GM19238 (cell line): Measurements from ENCODE around the gene KAZN.
A peak's percentile ranks its signal among the peaks of the same experiment; 100 is the strongest.

ENCODE experiments used
- DNase-seq: peaks from one replicate; pipeline ENCODE4 v3.0.0; 2011; ENCODE audit warnings: low spot score; ENCODE audit not compliant: insufficient read length

KAZN gene

DNA sequence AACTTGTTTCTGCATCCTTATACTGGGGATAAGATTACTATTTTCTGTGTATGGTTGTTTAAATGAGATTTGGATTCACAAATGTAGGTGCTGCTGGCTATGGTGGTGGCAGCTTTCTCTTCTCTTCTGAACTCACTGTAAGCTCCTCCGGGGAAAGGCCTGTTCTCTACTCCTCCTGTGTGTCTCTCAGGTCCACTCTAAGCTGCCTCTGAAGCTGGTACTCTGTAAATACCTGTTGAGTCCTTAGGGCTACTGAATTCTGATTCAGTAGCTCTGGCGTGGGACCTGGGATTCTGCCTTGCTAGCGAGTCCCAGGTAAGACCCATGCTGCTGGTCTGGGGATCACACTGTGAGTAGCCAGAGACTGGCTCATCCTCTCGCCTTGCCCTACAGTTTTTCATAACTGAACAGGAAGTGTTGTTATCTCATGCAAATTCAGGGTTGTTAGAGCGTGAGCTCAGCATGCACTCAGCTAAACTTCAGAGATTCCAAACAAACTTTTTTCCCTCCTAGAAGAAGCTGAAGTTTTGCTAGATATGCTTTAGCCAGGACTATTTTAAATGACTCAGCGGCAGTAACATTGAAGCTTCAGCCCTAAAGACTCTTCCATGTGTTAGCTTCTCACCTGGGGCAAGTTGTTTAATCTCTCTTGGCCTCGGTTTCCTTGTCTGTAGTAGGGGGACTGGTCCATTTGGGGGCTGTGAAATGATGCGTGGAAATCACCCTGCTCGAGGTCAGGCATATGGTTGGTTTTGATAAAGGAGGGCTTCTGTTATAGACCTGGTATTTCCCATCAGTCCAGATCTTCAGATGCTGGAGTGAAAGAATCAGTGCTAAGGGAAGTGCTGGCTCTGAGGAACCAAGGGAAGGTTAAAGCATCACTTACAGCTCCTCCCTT is 283.5 kb downstream of the KAZN start:
- DNase-seq = peak; percentile 16

DNA sequence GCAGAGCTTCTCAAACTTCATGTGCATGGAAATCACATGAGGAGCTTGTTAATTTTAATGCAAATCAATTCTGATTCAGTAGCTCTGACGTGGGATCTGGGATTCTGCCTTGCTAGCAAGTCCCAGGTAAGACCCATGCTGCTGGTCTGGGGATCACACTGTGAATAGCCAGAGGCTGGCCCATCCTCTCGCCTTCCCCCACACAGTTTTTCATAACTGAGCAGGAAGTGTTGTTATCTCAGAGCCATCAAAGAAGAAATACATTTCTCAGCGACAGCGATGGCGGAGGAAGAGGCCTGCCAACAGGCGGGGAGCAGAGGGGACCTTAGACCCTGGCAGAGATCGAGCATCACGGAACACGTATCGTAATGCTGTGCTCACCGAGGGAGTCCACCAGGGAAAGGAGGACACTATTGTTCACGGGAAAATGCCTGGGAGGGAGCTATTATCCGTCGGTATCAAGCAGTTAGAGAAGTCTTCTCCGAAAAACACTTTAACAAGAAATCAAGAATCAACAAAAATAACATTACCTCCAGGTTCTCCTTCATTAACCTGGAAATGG is 286.2 kb downstream of the KAZN start:
- DNase-seq = no peak

DNA sequence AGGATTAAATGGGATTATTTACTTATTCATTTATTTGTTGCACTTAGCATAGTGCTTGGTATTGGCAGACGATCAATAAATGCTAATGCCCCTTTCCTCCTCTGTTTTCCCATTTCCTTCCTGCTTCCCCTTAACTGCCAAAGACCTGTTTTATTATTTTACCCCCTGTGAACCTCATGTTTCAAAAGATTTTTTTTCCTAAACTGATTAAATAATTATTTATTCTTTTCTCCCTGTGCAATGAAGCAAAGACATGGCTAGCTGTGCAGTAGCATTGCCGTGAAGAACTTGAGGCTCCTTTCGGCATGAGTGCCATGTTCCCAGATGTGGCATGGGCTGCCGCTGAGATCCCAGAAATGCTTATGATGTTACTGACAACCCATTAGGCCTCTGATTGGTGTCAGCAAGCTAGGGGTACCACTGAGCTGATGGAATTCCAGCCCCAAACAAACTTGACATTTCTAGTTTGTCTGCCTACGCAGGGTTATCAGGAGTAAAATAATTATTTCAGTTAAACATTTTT is 288.6 kb downstream of the KAZN start:
- no peak for DNase-seq

DNA sequence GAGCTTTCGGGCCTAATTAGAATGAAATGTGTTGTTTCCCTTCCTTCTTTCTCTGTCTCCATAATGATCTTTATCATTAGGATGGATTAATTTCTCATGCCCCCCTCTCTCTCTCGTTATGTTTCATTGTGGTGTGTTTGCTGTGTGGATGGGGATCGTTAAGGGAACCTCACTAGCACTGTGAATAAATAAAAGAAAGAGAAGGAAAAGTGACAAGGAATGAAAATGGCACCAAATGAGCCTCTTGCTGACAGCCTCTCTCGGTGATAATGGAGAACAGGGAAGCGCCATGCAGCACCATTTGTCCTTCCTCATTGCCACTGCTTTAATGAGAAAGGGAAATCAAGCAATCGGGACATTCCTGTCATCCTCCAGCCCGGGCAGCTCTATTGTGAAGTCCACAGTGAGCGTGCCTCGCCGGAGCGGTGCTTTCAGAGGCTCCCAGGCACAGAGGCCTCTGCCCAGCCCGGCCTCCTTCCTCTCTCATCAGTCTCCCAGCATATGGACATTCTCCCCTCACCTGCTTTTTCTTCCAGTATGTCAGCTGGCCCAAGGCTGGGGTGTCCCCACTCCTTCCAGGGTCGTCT is 289.4 kb downstream of the KAZN start:
- DNase-seq = no peak

DNA sequence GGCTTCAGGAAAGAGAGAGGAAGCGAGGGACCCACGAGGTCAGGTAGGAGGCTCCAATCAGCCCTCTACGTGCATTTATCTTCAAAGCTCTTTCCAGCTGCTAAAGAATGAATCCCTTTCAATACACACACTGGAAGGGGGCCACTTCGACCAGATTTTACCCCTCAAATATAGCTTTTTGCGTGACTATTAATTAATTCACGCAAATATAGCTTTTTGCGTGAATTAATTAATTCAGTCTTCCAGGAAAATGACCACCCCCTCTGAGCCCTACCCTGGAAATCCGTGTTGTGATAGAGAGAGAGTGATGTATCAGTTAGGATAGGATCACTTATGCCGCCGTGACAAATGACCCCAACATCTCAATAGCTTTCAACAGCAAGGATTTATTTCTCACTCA is 289.9 kb downstream of the KAZN start:
- DNase-seq = no peak

DNA sequence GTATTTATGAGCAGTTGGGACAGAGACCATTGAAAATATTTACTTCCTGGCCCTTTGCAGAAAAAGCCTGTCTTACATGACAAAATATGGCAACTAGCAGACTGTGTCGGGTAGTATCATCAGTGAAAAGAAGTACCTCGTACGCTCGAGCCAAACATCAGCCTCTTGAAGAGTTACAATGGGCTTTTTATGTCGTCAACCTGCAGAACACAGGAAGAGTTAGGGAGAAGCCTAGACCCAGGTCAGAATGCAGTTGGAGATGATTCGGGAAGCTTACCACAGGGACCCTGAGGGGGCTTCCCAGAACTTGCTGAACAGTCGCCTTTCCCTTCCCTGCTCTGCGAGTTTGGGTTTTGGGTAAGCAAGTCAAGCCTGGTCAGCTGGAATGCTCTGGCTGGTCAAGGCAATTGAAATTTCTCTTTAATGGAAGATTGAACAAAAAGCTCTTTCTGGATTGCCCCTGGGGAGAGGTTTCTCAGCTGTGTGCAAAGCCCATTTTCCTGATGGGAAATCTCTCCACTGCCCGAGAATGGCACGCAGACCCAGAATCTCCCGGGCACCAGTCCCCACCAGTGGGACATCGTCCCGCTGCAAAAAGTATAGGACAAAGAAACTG is 291.4 kb downstream of the KAZN start:
- no peak for DNase-seq

DNA sequence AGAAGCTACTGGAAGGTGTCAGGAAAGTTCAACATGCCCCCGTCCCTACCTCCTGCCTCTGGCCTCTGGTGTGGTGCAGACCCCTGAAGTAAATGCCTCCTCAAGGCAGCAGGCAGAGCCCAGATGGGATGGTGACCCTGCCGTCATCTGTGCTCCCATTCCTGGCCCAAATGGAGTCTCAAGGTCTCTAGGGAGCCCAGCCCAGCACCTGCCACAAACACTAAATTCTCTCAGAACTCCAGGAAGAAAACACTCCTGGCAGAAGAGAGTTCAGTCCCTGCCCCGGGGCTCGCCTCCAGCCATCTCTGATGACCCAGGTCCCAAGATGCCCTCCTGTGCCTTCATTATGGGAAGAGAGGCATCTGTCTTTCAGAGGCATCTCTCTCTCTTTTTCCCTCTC is 293.5 kb downstream of the KAZN start:
- no peak for DNase-seq

DNA sequence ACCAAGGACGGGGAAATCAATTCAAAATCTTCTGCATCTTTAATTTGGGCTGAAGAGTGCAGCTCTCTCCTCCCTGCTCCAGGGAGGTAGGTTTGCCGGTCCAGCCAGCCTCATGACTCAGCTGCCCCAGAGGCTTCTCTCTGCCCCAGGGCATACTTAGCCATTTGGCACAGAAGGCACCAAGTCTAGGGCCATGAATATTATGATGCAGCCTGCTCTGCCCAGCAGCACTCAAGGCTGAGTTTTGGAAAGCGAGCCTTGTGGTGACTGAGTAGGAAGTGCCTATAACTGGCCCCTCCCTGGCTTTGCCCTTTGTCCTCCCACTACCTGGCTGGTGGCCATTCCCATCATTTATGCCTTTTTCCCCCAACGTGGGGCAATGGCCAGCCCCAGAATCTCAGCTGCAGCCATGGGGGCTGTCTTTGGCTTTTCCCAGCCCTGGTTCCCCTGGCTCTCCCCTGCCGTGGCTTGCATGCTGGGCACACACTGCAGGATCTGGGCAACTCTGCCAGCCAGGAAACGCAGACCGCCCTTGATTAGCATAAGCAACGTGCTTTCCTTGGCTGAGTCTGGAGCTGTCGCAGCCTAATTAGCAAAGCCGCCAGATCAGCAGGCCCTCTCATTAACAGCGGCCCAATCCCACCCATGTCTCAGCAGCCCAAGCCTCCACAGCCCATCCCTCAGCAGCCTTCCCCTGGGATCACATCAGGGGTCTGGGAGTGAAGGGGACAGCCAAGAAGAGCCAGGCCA is 296.5 kb downstream of the KAZN start:
- DNase-seq = no peak

DNA sequence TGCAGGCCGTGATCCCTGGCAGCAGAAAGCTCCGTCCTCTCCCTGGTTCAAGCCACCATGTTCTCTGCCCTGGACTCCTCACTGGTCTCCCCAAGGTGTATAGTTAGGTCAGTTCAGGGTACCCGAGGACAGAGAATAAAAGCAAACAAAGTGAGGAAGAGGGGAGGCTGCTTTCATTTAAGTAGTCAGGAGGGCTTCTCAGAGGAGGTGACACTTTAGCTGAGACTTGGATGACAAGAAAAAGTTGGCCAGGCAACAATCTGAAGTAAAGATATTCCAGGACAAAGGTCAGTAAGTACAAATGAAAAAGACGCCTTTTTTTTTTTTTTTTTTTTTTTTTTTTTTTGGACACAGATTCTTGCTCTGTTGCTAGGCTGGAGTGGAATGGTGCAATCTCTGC is 297.2 kb downstream of the KAZN start:
- DNase-seq = no peak

DNA sequence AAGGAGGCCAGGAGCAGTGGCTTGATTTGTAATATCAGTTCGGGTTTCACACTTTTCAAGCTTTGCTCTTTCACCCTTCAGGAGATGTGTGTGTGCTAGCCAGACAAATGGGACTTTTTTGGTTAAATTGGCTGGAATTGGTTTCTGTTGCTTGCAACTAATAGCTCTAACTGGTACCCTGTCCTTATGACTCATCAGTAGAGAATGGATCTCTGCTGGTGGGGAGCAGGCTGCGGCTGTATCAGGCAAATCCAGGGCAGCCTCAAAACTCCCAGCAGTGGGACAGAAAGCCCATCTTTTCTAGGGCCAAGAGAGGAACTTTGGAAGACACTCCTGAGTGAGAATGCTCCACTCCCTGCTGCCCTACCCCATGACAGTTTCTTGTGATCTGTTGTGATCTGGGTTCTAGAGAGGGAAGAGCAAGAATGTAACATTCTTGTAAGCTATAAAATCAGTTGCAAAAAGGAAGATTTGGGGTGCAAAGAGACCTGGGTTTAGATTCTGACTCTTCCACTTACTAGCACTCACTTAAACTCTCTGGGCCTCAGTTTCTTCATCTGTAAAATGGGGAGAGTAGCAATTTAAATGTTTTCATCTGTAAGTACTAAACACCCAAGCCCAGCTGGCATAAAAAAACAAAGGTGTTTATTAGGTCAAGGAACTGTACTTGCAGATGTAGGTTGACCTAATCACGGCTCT is 298.0 kb downstream of the KAZN start:
- no peak for DNase-seq

DNA sequence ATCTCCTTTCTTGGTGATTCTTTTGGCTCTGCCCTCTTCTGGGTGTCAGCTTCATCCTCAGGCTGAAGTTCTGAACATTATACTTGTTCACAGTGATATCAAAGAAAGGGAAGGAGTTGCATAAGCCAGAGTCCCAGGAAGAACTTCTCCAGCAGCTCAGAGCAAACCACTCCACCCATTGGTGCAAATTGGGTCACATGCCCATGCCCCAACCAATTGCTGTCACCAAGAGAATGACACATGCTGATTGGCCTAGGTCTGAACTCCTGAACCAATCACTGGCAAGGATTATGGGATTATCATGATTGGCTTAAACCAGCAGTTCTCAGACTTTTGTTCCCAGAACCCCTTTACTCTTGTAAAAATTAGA is 298.6 kb downstream of the KAZN start:
- no peak for DNase-seq

DNA sequence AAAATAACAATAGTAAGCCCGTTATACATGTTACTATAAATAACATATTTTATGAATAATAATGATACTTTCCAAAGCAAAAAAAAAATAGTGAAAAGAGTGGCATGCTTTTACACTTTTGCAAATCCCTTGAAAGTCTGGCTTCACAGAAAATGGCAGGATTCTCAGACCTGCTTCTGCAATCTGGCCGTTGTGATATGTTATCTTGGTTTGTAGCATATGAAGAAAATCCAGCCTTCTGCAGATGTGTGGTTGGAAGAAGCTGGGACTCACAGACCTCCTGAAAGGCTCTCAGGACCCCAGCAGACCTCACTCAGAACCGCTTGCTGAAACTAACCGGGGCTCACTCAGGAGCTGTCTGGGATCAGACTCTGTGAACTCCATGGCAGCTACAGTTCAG is 299.1 kb downstream of the KAZN start:
- DNase-seq = no peak

DNA sequence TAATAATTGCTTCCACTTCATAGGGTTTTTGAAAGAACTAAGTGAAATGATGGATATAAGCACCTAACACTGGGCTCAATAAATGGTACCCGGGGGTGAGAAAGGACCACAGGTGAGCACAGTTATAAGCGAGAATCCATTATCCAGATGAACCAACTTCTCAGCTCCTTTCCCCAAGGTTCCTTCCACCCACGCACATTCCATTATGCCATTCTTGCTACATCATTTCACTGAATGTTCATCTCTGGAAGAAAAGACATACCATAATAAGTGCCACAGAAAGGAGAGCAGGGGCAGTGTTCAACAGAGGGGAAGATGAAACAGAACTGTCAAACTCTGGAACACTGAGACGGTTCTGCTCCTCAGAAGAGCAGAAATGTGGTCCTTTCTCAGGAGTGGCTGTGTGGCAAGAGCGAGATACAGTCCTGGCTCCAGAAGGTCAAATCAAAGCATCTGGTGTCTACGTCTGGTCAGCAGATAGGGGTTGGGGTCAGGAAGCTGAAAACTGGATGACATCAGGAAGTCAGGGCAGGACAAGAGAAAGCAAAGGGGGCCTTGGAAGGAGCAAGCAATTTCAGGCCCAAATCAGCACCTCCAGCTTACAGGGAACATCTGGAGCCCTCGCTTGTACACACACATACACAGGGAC is 299.6 kb downstream of the KAZN start:
- DNase-seq = no peak

DNA sequence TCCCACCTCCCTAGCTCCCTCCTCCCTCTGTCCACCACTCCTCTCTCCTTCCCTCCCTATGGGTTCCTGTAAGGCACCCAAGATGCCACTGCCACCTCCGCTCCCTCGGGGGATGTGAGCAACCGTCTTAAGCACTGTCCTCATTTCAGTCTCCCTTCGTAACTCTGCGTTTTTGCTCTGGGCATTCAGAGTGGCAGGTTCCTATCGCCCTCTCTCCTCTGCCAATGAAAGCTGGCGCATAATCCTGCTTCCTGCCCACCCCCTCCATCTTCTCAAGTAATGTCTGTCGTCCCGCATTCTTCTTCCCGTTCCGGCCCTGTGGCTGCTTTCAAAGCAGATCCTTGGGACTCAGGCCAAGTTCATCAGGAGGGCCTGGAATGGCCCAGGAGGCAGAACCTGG is 301.2 kb downstream of the KAZN start:
- no peak for DNase-seq

DNA sequence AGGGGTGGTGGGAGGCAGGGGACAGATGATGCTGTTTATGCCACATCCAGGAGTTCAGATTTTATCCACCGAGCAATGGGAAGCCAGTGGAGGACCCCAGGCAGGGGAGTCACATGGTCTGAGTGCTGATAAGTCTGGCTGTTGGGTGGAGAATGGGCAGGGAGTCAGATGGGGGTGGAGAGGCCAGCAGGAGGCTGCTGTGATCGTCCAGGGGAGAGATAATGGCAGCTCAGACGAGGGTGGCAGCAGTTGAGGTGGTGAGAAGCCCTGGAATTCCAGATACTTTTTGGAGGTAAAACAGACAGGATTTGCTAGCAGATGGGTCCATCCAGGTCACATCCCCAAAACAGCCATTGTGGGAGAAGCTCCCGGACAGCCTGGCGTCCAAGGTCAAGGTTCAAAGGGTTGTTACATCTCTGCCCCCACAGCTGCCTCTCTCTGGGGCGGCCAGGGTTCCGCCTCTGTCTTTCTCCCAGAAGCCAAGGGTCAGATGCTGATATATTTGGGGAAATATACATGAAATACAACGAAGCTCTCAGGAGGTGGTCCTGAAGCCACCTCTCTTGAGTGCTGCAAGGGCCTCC is 303.0 kb downstream of the KAZN start:
- no peak for DNase-seq

DNA sequence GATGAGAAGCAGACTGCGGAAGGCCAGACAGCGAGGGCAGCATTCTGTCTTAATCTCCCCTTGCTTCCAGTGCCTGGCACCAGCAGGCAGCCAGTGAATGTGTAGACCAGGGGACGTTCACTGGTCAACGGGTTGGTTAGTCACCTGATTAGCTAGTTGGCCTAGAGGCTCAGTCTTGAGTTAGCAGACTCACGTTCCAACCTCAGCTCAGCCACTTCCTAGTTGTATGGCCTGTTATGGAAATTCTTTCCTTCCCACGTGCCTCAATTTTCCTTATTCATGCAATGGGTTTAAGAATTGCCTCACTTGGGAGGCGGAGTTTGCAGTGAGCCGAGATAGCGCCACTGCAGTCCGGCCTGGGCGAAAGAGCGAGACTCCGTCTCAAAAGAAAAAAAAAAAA is 305.4 kb downstream of the KAZN start:
- DNase-seq = no peak

DNA sequence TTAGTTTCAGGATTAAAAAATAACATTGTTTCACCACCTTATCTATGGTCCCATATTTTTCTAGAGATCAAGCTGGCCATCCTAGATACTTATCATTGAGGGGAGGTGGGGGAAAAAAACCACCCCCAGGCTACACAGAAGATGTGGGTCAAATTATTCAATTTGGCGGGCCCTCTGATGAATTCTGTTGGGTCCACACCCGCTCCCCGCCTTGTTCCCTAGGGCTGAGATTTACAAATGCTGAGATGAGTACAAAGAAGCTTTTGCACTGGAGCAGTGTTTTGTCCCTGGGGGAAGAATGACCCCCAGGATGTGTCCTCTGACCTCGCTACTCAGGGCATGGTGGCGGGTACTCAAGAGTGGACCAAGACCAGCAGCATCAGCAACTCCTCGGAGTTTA is 308.2 kb downstream of the KAZN start:
- DNase-seq = no peak

DNA sequence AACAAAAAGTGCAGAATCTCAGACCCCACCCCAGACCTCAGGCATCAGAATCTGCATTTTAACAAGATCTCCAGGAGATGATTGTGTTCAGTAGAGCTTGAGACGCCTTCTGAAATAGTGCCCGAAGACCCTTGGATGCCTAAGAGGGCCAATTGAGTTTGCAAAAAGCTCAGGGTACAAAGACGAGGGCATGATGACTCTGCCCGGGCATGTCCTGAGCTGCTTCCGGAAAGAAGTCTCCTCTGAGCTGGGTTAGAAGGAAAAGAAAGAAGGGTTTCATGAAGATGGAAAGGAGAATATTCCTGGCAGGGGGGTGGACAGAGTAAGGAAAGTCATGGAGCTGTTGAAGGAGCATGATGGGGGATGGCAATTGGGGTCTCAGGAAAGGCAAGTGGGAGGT is 308.9 kb downstream of the KAZN start:
- DNase-seq = no peak

DNA sequence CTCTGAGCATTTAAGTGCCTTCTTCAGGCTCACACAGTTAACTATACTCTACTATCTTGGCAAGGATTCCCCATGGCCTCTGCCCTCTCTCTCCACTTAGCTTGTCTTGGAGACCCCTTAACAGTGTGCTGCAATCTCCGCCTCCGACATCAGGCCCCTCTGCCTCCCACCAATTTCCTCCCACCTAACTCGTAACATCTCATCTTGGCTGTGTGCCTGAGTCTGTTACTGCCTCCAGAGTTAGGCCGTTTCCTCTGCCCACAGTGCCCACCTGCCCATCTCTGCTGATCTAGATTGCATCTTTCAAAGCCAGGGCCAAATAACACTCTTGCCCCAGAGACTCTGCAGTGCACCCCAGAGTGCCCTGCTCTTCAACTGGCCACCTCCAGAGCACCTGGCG is 310.8 kb downstream of the KAZN start:
- DNase-seq = no peak

DNA sequence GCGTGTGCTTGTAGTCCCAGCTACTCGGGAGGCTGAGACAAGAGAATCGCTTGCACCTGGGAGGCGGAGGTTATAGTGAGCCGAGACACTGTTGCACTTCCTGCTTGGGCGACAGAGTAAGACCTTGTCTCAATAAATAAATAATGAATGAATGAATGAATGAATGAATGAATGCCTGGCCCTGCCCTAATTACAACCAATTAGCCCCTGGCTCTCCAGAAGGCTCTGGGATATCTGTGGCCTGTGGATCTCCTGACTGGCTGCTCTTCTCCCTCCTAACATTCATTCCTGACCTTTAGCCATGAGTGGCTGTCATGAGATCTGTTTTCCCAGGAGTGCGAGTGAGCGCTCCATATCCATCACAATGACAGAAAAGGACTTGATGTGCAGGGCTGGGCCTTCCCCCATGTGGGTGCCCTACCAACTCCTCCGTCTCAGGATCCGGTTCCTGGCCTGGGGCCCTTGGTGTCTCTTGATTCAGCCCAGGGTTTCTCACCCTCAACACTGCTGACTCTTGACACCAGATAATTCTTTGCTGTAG is 311.5 kb downstream of the KAZN start:
- no peak for DNase-seq
